RWPE1 (cell line): ENCODE data around the gene HOXB8.

Experiments used
- CTCF ChIA-PET: fragments of 350-600 bp; sonication (Branson Sonifier 250); formaldehyde crosslinking; extraction: SDS; loops from one replicate; lab custom pipeline; 2021; lab: Yijun Ruan, JAX
- POLR2A ChIA-PET: fragments of 400-600 bp; formaldehyde crosslinking; extraction: SDS; loops from one replicate; lab custom pipeline; 2020; ENCODE audit warnings: antibody characterized with exemption; ENCODE audit not compliant: low non-redundant PET; lab: Yijun Ruan, JAX
- DNase-seq: peaks from one replicate; pipeline ENCODE4 v3.0.0; 2012; ENCODE audit warnings: low spot score
- H3K27ac ChIP-seq: fragments of 450-650 bp; 2 replicates; pipeline ENCODE4 v1.5.1; 2017
- TF ChIP-seq, protein P1 (sequence below): fragments of 450-650 bp; conservative IDR thresholded peaks from 2 replicates; pipeline ENCODE4 v1.5.1; 2017; ENCODE audit warnings: low read depth, mild to moderate bottlenecking

HOXB8 gene

DNA sequence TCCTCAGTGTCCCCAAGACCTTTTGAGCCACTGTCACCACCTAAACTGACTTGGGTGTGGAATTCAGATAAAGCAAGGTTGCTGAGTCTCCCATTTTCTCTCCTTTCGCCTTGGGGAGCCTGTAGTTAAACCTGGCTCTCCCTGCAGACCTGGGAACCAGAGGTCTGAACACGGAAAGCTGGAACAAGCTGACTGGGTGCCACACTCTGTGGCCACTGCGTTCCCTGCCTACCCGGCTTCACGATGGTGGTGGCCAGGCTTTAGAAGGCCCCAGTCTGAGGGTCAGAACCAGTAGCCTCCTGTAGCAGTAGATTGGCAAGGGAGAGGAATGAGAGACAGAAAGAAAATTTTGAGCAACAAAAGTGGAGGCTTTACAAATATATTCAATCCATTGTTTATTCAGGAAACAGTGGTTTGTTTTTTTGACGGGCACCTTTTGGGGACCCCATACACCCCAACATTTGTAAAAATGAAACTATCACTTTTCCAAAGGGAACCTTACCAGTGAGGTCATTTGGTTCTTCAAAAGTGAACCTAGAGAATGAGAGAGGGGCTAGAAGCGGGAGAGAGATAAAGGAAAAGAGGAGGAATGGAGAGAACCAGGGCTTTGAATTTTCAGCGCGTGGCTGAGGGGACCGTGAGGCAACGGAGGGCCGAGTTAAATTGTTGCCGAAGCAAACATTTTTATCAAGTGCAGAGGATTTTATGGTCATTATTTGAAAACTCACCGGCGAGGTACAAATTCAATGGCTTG is 1.8 kb upstream of the HOXB8 start:
- H3K27ac ChIP-seq: no peak overlapping the region
- ChIA-PET CTCF (interaction anchor here (0.6 to 1.3 kb wide), 3 partner anchors 50 to 437 kb away, joined by 3 read pairs; no protein-coding TSS in a partner anchor), POLR2A (no interaction called here)
- DNase-seq: no peak
- TF ChIP-seq, protein P1, sequence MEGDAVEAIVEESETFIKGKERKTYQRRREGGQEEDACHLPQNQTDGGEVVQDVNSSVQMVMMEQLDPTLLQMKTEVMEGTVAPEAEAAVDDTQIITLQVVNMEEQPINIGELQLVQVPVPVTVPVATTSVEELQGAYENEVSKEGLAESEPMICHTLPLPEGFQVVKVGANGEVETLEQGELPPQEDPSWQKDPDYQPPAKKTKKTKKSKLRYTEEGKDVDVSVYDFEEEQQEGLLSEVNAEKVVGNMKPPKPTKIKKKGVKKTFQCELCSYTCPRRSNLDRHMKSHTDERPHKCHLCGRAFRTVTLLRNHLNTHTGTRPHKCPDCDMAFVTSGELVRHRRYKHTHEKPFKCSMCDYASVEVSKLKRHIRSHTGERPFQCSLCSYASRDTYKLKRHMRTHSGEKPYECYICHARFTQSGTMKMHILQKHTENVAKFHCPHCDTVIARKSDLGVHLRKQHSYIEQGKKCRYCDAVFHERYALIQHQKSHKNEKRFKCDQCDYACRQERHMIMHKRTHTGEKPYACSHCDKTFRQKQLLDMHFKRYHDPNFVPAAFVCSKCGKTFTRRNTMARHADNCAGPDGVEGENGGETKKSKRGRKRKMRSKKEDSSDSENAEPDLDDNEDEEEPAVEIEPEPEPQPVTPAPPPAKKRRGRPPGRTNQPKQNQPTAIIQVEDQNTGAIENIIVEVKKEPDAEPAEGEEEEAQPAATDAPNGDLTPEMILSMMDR: no peak

DNA sequence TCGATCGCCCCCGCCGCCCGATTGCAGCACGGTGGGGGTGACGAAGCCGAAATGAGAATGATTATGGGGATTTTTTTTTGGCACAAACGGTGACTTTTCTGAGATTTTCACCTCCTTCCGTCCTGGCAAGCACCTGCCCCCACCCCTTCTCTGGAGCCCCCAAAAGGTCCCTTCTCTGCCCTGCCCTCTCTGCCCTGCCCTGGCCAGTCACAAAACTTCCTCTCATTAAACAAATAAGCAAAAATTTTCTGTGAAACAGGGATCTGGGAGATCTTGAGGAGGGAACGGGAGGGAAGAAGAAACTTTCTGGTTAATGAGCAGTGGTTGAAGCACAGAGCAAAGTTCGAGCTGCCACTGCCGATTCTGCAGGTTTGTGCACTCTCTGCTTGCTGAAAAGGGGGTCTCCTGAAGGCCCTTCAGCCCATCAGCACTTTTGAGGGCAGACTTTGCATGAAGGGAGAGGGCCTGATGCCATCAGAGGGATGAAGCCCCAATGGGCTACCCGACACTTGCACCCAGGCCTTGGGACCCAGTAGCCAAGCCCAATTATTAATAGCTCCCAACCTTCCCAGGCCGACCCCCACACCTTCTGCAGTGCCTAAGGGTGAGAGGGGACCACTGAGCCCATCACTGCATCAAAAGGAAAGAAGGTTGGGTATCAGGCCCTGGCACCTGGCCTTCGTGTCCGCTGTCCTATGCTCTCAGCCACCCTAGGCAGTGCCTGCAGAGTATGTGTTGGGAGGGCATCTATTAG is 1.0 kb upstream of the HOXB8 start:
- TF ChIP-seq, protein P1: no peak
- no peak overlapping the region for H3K27ac ChIP-seq
- DNase-seq: no peak
- CTCF ChIA-PET: interaction anchor here (0.6 to 1.3 kb wide), 3 partner anchors 49 to 436 kb away, joined by 3 read pairs; no protein-coding TSS in a partner anchor
- POLR2A ChIA-PET: no interaction called here

DNA sequence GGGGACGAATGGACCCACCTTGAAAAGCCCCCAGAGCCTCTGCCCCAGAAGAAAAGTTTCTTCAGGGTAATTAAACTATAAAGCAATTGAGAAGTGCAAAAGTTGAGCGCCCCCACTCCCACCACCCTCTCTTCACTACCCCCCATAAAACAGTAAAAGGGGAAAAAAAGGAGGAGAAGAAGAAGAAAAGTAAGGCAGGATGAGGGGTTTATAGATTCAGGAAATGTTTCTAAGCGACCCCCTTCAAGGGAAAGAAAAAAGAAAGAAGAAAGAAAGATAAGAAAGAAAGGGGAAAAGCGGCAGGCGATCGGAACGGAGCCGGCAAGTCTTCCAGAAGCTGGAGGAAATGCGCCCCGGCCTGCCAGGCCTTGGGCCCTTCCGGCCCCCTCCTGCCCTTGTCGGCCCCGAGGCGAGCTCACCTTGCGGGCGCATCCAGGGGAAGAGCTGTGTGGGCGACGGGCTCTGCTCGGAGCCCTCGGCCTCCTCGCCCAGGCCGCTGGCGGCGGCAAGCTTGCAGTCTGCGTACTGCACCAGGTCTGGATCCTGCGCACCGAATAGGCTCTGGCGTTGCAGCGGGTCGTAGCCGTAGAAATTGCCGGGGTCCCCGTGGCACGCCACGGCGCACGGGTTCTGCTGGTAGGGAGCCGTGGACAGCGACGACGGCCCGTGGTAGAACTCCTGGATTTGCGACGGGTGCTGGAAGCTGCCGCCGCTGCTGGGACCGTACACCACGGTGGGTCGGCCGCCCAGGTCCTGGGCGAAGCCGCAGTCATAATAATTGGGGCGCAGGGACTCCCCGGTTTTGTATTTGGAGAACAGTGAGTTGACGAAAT is 1.0 kb downstream of the HOXB8 start:
- no peak for DNase-seq
- ChIA-PET CTCF (interaction anchor here (0.5 to 1.2 kb wide), 8 partner anchors 13 to 531 kb away, joined by 3 to 4 read pairs (median 3); no protein-coding TSS in a partner anchor), POLR2A (no interaction called here)
- no peak overlapping the region for H3K27ac ChIP-seq
- TF ChIP-seq, protein P1: no peak

DNA sequence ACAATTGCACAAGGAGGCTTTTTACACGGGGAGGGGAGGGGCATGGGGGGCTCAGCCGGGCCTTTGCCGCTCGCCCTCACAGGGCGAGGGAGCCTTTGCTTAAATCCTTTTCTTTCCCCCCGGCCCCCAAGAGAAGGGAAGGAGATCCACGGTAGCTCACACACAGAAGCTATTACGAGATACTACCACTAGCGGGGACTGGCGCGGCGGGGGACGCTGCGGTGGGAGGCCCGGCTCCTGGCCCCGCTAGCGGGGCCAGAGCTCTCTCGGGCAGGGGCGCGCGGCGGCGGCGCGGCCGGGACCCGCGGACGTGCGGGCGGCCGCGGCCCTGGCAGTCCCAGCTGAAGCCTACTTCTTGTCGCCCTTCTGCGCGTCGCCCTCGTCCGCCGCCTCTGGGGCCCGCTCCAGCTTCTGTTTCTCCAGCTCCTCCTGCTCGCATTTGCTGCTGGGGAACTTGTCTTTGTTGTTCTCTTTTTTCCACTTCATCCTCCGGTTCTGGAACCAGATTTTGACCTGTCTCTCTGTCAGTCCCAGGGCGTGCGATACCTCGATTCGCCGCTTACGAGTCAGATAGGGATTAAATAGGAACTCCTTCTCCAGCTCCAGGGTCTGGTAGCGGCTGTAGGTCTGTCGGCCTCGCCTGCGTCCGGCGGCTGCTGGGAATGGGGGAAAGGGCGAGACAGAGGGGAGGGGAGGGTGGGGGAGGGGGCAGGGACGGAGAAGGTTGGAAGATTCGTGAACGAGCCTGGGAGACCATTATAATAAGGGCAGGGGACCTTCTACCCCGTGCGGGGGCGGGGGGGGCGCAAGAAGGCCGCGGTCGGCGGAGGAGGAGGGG is 2.0 kb downstream of the HOXB8 start:
- TF ChIP-seq, protein P1: peak; percentile 66
- ChIA-PET POLR2A (interaction anchor here (0.6 kb wide), 1 partner anchor 12 kb away, joined by 3 read pairs; no protein-coding TSS in a partner anchor), CTCF (interaction anchor here (0.6 to 1.2 kb wide), 8 partner anchors 13 to 382 kb away, joined by 3 to 5 read pairs (median 4); partner anchors contain the start of gene HOXB9)
- DNase-seq: no peak
- H3K27ac ChIP-seq: peak overlapping the region; percentile 92

DNA sequence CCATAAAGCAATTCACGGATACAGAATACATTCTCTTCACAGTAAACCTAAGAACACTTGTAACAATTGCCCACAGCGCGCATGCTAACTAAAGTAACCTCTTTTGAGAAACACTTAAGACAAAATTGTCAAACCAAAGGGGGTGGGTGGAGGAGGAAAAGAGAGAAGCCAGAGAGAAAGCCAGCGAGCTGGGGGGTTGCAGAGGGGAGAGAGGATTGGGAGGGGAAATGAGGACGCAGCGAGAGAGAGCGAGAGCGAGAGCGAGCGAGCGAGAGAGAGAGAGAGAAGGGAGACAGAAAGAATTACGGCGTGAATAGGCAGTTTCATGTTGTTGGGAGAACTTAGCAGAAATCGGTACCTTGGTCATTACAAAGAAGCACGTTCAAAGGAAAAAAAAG is 2.6 kb downstream of the HOXB8 start:
- DNase-seq: no peak
- POLR2A ChIA-PET: no interaction called here
- H3K27ac ChIP-seq: peak overlapping the region; percentile 92
- TF ChIP-seq, protein P1: no peak
- CTCF ChIA-PET: interaction anchor here (0.6 to 1.1 kb wide), 7 partner anchors 13 to 381 kb away, joined by 3 to 5 read pairs (median 4); partner anchors contain the start of gene HOXB9
